ENCODE data around the gene USP35. TPM values are rescaled to one million over a fixed set of nuclear protein-coding genes. Genes with fewer than 3 reads are reported as not detected.
"Not testable (repeated sequence)": the region's sequence is repeated elsewhere in the genome, so short reads cannot be mapped to it uniquely, and the experiment has no call there.

Gene USP35
- polyA plus RNA-seq, 1 donor: 5.1 TPM

DNA sequence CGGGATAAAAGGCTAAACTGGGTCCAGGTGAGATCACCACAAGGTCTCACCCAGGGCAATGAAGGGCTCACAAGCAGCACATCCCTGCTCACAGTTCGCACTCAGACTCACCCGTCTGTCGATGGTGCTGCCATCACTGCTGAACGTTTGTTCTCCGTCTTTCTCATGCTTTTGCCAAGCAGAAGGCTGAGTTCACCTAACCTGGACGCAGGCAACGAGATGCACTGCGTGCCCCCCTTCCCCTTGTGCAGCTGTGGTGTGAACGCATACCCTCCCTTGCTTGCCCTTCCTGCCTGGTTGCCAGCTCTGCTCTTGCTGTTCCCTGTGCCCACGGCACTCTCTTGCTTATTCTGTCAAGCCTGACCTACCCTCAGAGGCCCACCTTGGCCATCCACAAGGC, 18.3 kb upstream of the USP35 start:
- no peak for DNase-seq (ENCODE audit: low read depth)

DNA sequence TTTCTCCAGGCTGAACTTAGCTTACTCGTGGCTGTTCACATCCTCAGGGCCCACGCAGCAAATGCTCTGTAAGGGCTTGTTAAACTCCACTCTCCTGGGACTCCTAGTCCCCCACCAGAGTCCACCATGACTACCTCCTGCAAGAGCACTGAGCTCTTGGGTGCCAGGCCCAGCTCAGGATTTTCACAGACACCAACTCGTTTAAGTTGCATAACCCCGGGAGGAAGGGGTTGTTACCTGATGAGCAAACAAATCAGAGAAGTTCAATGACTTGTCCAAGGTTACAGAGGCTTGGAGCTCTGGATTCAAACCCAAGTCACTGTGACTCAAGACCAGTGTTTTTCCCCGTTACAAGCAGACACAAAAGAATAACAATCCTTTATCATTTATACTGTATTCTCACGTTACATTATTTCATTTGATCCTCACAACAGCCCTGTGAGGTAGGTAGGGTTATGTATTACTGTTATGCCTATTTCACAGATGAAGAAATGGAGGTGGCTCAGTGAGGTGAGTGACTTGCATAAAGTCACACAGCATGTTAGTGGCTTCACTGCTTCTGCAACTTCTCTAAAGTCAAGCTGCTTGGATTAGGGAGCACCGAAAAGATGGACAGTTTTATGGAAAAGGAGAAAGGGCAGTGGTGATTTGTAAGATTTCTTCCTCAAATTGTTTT, 17.7 kb upstream of the USP35 start:
- DNase-seq (ENCODE audit: low read depth): no peak

- no peak for DNase-seq (ENCODE audit: low read depth)
Measured at GRCh38 chr11:78171951-78172350, 16.8 kb upstream of the USP35 start.

DNA sequence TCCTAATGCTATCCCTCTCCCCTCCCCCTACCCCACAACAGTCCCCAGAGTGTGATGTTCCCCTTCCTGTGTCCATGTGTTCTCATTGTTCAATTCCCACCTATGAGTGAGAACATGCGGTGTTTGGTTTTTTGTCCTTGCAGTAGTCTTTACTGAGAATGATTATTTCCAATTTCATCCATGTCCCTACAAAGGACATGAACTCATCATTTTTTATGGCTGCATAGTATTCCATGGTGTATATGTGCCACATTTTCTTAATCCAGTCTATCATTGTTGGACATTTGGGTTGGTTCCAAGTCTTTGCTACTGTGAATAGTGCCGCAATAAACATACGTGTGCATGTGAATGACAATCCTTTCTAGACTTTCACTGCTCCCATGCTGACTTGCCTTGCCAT, 12.9 kb upstream of the USP35 start:
- not testable (repeated sequence) for DNase-seq (ENCODE audit: low read depth)

GRCh38 chr11:78176605-78177141, 12.0 kb upstream of the USP35 start:
- DNase-seq (ENCODE audit: low read depth): no peak

DNA sequence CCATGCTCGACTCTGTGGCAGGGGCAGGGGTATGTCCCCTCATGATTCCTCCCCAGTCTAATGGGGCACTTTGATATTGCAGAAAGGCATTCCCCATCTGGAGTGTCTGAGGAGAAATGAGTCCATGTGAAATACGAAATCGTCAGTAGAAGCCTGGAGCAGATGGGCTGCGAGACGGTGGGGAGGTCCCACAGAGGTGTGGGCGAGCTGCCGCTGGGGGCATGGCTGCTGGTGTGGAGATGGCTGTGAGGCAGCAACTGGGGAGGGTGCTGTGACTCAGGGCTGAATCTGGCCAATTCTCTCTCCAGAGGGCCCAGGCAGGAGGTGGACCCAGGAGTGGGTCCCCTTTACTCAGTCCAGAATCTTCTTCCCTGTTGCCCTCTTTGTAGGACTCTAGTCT, 11.5 kb upstream of the USP35 start:
- no peak for DNase-seq (ENCODE audit: low read depth)

- DNase-seq (ENCODE audit: low read depth): no peak
Measured at GRCh38 chr11:78179459-78180071, 9.2 kb upstream of the USP35 start.

GRCh38 chr11:78180751-78181150, 8.0 kb upstream of the USP35 start:
- DNase-seq (ENCODE audit: low read depth): no peak

DNA sequence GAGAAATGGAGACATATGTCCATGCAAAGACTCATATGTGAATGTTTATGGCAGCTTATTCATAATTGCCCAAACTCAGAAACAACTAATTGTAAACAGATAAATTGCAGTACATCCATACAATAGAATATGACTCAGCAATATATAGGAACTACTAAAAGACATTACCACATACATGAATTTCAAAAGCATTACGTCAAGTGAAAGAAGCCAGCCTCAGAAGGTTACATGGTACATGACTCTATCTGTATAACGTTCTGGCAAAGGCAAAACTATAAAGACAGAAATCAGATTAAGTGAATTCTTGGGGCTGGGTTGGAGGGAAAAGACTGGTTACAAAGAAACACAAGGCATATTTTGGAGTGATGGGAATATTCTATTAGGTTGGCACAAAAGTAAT, 7.5 kb upstream of the USP35 start:
- DNase-seq (ENCODE audit: low read depth): no peak

- DNase-seq (ENCODE audit: low read depth): no peak
Measured at GRCh38 chr11:78187366-78188285, 1.1 kb upstream of the USP35 start.

- DNase-seq (ENCODE audit: low read depth): no peak
Measured at GRCh38 chr11:78189174-78189724, 530 bp downstream of the USP35 start.

- no peak for DNase-seq (ENCODE audit: low read depth)
Measured at GRCh38 chr11:78189851-78190250, 1.1 kb downstream of the USP35 start.

GRCh38 chr11:78190374-78190773, 1.7 kb downstream of the USP35 start:
- no peak for DNase-seq (ENCODE audit: low read depth)

- no peak for DNase-seq (ENCODE audit: low read depth)
Measured at GRCh38 chr11:78190871-78191538, 2.3 kb downstream of the USP35 start.

- DNase-seq (ENCODE audit: low read depth): no peak
Measured at GRCh38 chr11:78192223-78192719, 3.6 kb downstream of the USP35 start.

GRCh38 chr11:78192911-78193351, 4.2 kb downstream of the USP35 start:
- no peak for DNase-seq (ENCODE audit: low read depth)

GRCh38 chr11:78193806-78194205, 5.1 kb downstream of the USP35 start:
- DNase-seq (ENCODE audit: low read depth): no peak

- no peak for DNase-seq (ENCODE audit: low read depth)
Measured at GRCh38 chr11:78194490-78194889, 5.8 kb downstream of the USP35 start.

- no peak for DNase-seq (ENCODE audit: low read depth)
Measured at GRCh38 chr11:78195917-78196560, 7.3 kb downstream of the USP35 start.

- DNase-seq (ENCODE audit: low read depth): no peak
Measured at GRCh38 chr11:78196661-78197091, 8.0 kb downstream of the USP35 start.

DNA sequence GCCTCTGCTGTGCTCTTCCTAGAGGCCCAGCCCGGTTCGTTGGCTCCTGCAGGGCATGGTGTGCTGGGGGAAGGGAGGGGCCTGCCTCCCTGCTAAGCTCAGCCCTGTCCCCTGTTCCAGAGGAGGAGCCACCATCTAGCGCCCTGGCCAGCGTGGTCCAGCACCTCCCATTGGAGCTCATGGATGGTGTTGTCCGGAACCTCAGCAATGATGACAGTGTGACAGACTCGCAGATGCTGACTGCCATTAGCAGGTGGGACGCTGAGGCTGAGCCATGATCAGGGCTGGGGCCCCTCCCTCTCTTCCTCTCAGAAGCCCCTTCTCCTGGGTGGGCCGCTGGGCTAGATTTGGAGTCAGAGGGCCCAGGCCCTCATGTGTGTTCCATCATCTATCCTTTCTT, 9.1 kb downstream of the USP35 start:
- DNase-seq (ENCODE audit: low read depth): no peak
